ENCODE measurements around the gene PLXNB2.

The PLXNB2 gene

GRCh38 chr22:50314455-50315288 is 7.2 kb upstream of the PLXNB2 start:
- Histone ChIP-seq H3K4me1 (ENCODE audit: low read length) (peaks cover 32% of the 10 kb centered on the region), H3K4me2 (ENCODE audit: low read length) (peak overlapping the region; percentile 88), H3K9ac (ENCODE audit: low read length) (peak overlapping the region; percentile 63), H2AFZ (ENCODE audit: low read depth, low read length) (peak overlapping the region; percentile 72; the same call in 1 of the 2 replicates), H3K79me2 (ENCODE audit: low read length) (no peaks in the 10 kb centered on the region), H4K20me1 (ENCODE audit: insufficient read depth, low read length) (no peaks in the 10 kb centered on the region), H3K36me3 (replicated peaks; ENCODE audit: low read depth, low read length) (no peaks in the 10 kb centered on the region), H3K27me3 (ENCODE audit: low read depth, low read length) (0 out of 2 replicates have a peak, but pooled peaks cover 9% of the 10 kb centered on the region), H3K4me3 (ENCODE audit: low read length) (peak overlapping the region; percentile 79), H3K27ac (ENCODE audit: low read length) (no peak overlapping the region), H3K9me3 (ENCODE audit: insufficient read depth, low read length) (no peaks in the 10 kb centered on the region)
- TF ChIP-seq EZH2phosphoT487 (IDR thresholded peaks at IDR 0.05; ENCODE audit: low read depth), result no peak
- TF ChIP-seq CTCF (IDR thresholded peaks at IDR 0.05; ENCODE audit: low read depth, low read length), result no peak

GRCh38 chr22:50314081-50314454 is 6.6 kb upstream of the PLXNB2 start:
- Histone ChIP-seq H3K36me3 (replicated peaks; ENCODE audit: low read depth, low read length) (no peaks in the 10 kb centered on the region), H3K79me2 (ENCODE audit: low read length) (no peaks in the 10 kb centered on the region), H4K20me1 (ENCODE audit: insufficient read depth, low read length) (no peaks in the 10 kb centered on the region), H3K4me1 (ENCODE audit: low read length) (peaks cover 31% of the 10 kb centered on the region), H3K9me3 (ENCODE audit: insufficient read depth, low read length) (no peaks in the 10 kb centered on the region), H2AFZ (ENCODE audit: low read depth, low read length) (peak overlapping the region; percentile 72; the same call in 1 of the 2 replicates), H3K4me3 (ENCODE audit: low read length) (peak overlapping the region; percentile 79), H3K9ac (ENCODE audit: low read length) (peak overlapping the region; percentile 63), H3K27me3 (ENCODE audit: low read depth, low read length) (0 out of 2 replicates have a peak, but pooled peaks cover 6% of the 10 kb centered on the region), H3K4me2 (ENCODE audit: low read length) (peak overlapping the region; percentile 88), H3K27ac (ENCODE audit: low read length) (no peak overlapping the region)
- no peak for TF ChIP-seq CTCF (IDR thresholded peaks at IDR 0.05; ENCODE audit: low read depth, low read length)
- TF ChIP-seq EZH2phosphoT487 (IDR thresholded peaks at IDR 0.05; ENCODE audit: low read depth), result no peak

GRCh38 chr22:50313600-50313999 is 6.2 kb upstream of the PLXNB2 start:
- H3K9ac ChIP-seq (ENCODE audit: low read length), result peak overlapping the region; percentile 63
- no peaks in the 10 kb centered on the region for H3K79me2 ChIP-seq (ENCODE audit: low read length)
- peak overlapping the region; percentile 79 for H3K4me3 ChIP-seq (ENCODE audit: low read length)
- TF ChIP-seq CTCF (IDR thresholded peaks at IDR 0.05; ENCODE audit: low read depth, low read length) (no peak), EZH2phosphoT487 (IDR thresholded peaks at IDR 0.05; ENCODE audit: low read depth) (no peak)
- H3K27me3 ChIP-seq (ENCODE audit: low read depth, low read length), result 0 out of 2 replicates have a peak, but pooled peaks cover under 1% of the 10 kb centered on the region
- H3K4me1 ChIP-seq (ENCODE audit: low read length), result peaks cover 26% of the 10 kb centered on the region
- H3K36me3 ChIP-seq (replicated peaks; ENCODE audit: low read depth, low read length), result no peaks in the 10 kb centered on the region
- H3K27ac ChIP-seq (ENCODE audit: low read length), result no peak overlapping the region
- no peaks in the 10 kb centered on the region for H4K20me1 ChIP-seq (ENCODE audit: insufficient read depth, low read length)
- peak overlapping the region; percentile 88 for H3K4me2 ChIP-seq (ENCODE audit: low read length)
- no peaks in the 10 kb centered on the region for H3K9me3 ChIP-seq (ENCODE audit: insufficient read depth, low read length)
- H2AFZ ChIP-seq (ENCODE audit: low read depth, low read length), result no peak overlapping the region

- H4K20me1 ChIP-seq (ENCODE audit: insufficient read depth, low read length), result no peaks in the 10 kb centered on the region
- no peaks in the 10 kb centered on the region for H3K79me2 ChIP-seq (ENCODE audit: low read length)
- H3K9ac ChIP-seq (ENCODE audit: low read length), result no peak overlapping the region
- no peak overlapping the region for H3K27ac ChIP-seq (ENCODE audit: low read length)
- no peak overlapping the region for H2AFZ ChIP-seq (ENCODE audit: low read depth, low read length)
- no peaks in the 10 kb centered on the region for H3K36me3 ChIP-seq (replicated peaks; ENCODE audit: low read depth, low read length)
- no peaks in the 10 kb centered on the region for H3K27me3 ChIP-seq (ENCODE audit: low read depth, low read length)
- H3K4me1 ChIP-seq (ENCODE audit: low read length), result peaks cover 21% of the 10 kb centered on the region
- no peaks in the 10 kb centered on the region for H3K9me3 ChIP-seq (ENCODE audit: insufficient read depth, low read length)
- no peak overlapping the region for H3K4me2 ChIP-seq (ENCODE audit: low read length)
- TF ChIP-seq CTCF (IDR thresholded peaks at IDR 0.05; ENCODE audit: low read depth, low read length), result no peak
- TF ChIP-seq EZH2phosphoT487 (IDR thresholded peaks at IDR 0.05; ENCODE audit: low read depth), result no peak
- no peak overlapping the region for H3K4me3 ChIP-seq (ENCODE audit: low read length)
These were observed 5.6 kb upstream of the PLXNB2 start for GRCh38 chr22:50313021-50313420.

Data from OCI-LY3 (cell line).